Inflammatory macrophage treated with lipopolysaccharide for 4 hours (primary cell): ENCODE results near the gene FSTL5.

ENCODE experiments used
- DNase-seq: peaks from one replicate; pipeline ENCODE4 v3.0.0-alpha.2; 2020

FSTL5 gene

DNA sequence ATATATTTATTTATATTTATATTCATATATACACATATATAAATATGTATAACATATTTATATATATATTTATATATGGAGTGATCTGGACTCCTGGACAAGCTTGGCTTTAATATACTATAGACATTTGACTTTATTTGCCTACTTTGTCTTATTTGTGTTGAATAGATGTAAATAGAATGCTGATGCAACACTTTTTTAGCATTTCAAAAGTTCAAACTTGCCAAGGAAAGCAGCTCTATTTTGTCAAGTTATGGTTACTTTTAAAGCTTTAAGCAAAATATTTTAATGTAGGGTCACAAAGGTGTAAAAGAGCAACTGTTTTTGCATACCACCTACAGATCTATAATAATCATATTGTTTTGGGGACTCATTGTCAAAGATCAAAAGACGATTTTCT lies 61.1 kb downstream of the FSTL5 start:
- no peak for DNase-seq

DNA sequence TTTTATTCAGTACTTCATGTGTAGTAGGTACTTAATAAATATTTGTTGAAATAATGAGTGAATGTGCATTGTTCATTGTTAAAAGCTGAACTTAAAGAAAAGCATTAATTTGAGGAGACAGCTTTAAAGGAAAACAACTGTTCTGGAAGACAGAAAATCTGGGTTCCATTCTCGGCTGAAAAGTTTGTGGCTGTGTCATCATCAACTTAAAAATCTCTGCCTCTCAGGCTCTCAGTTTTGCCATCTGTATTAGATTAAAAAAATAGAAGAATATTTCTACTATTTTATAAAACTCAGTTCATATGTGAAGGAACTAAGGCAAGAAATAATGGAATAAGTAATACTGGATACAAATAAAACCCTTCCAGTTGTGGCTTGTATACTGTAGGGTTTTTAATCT lies 62.5 kb downstream of the FSTL5 start:
- no peak for DNase-seq

DNA sequence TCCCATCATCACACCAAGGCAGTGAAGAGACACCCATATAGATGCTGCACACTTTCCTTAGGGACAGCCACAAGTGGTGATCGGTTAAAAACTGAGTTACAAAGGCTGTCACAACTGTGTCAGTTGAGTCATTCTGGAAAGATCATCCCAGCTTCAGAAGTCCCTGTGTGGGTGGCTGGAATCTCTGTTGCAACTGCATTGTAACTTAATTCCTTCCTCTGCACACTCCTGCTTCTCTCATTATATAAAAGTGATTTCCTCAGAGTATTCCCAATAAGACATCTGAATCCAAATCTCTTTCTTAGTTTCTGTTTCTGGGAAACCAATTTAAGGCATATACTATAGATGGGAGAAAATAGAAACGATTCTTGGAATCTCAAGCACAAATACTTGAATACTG lies 88.1 kb downstream of the FSTL5 start:
- DNase-seq, result peak; percentile 1

DNA sequence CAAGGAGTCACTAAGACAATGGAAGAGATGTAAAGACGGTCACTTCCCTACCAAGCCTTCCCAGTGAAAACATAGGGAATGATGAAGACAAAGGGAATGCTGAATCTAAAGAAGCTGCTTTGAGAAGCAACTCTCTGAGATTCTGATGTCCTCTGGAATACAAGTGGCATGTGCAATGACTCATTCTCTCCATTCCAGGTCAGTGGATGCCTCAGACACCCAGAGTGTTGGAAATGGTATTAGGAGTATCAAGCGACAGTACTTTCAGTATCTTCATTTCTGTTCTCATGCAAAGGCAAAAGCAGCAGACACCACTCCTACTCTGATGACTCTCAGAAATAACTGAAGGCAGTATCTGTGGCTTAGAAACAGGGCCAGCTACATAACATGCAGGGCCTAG lies 102.6 kb downstream of the FSTL5 start:
- DNase-seq, result no peak

GRCh38 chr4:162059656-162060055 lies 104.1 kb downstream of the FSTL5 start:
- DNase-seq, result no peak

GRCh38 chr4:162056990-162057389 lies 106.8 kb downstream of the FSTL5 start:
- no peak for DNase-seq

DNA sequence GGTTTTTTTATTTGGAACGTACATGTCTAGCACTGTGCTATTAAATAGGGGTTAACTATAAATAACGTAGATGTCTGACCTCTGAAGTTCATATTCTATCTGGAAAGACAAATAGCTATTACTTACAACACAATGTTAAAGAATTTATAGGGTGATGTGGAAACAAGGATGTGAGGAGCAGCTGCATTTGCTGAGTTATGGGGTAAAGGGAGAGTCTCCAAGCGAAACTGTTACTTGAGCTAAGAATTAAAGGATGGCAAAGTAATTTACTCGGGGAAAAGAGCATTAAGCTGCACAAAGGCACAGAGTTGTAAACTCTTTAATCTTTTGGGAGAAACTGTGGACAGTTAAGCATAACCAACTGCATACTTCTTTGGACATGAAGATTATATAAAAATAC lies 117.7 kb downstream of the FSTL5 start:
- DNase-seq, result no peak

- no peak for DNase-seq
Observed at GRCh38 chr4:162038112-162038511, 125.7 kb downstream of the FSTL5 start.

DNA sequence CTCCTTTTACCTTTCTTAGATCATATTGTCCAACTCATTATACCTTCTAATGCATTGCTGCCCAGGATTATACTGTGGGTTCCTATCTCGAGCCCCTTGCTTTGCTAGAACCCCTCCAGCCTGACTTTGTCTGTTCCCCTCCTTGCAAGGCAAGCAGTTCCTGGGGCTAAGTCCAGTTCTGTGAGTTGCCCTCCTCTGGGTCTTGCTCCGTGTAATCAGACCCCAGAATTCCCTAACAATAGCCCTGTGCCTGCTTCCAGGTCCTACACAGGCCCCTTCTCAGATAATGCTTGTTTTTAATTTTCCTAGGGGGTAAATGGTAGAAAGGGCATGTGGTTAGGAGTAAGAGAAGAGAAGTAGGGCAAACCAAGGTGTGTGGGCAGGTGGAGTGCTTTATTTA lies 145.9 kb downstream of the FSTL5 start:
- no peak for DNase-seq

GRCh38 chr4:162016991-162017390 lies 146.8 kb downstream of the FSTL5 start:
- no peak for DNase-seq

GRCh38 chr4:162016219-162016618 lies 147.6 kb downstream of the FSTL5 start:
- DNase-seq, result no peak

DNA sequence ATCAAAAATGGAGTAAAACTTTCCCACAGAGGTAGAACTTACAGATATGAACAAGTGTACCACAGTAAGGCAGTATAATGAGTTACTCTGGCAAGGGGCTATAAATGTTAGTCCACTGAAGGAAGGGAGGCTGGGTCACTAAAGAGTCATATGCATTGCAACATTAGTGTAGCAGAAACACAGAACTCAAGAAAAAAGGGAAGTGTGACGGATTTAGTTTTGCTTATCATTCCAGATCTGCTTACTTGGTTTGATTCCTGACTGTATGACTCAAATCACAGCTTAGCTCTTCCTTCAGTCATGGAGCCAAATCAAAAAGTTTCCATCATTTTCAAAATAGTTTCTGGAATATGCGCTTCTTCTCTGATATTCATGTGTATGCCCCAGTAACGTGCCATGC lies 148.7 kb downstream of the FSTL5 start:
- DNase-seq, result peak; percentile 67

- no peak for DNase-seq
Observed at GRCh38 chr4:162011089-162011488, 152.7 kb downstream of the FSTL5 start.

GRCh38 chr4:162010362-162010761 lies 153.4 kb downstream of the FSTL5 start:
- no peak for DNase-seq

DNA sequence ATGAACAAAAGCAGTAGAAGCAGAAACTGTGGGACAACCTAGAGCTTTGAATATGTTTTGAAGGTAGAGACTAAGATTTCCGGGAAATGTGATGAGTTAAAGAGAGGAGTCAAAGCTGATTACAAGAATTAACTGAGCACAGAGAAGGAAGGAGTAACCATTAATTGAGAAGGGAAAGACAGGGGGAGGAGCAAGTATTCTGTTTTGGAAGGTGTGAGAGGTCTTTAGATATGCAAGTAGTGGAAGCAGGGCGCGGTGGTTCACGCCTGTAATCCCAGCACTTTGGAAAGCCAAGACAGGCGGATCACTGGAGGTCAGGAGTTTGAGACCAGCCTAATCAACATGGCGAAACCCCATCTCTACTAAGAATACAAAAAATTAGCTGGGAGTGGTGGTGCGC lies 171.5 kb downstream of the FSTL5 start:
- no peak for DNase-seq

DNA sequence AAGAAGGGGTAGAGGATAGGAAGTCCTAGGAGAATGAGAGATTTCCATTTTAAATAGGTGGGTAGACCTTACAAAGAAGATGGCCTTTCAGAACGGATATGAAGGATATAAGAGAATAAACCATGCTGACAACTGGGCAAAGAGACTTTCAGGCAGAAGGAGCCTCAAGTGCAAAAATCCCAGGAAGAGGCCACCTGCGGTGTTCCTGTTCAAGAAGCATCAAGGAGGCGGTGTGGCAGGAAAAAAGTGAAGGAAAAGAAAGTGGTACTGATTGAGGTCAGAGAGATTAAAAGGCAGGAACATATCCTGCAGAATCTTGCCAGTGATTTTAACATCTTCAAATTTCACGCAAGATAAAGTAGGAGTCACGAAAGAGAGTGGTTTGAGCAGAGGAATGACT lies 172.0 kb downstream of the FSTL5 start:
- no peak for DNase-seq

DNA sequence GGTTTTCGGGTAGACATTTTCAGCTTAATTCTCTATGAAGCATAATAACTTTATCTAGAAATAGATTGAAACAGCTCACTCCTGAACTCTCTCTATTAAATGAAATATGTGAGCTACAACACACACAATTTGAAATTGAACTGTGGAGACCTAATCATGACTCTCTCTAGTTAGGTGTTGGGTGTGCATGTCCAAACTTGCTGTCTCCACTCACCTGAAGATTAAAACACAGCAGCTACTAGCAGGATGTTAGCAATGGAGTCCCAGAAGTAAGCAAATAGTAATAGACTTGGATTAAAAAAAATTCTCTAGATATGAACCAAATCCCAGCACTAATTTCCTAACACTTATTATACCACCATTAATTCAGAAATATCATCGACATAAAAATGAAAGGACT lies 173.1 kb downstream of the FSTL5 start:
- no peak for DNase-seq

- DNase-seq, result no peak
Observed at GRCh38 chr4:161988946-161989345, 174.9 kb downstream of the FSTL5 start.

- DNase-seq, result no peak
Observed at GRCh38 chr4:161987611-161988010, 176.2 kb downstream of the FSTL5 start.

DNA sequence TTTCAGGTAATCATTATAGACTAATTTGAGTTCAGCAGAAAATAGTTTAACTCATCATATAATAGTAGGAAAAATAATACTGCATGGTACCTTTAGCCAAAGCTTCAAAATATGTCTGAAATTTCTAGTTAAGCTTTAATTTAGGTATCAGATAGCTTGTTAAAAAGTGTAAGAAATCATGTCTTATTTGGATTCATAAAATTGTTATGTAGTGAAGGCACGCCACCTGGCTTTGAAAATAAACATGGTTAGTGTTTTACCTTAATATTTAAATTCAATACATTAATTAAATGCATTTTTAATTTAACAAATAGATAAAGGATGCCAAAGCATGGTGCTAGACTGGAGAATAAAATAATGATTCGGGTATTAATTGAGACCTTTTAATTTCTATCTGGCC lies 211.4 kb downstream of the FSTL5 start:
- DNase-seq, result no peak

- DNase-seq, result no peak
Observed at GRCh38 chr4:161949946-161950725, 213.7 kb downstream of the FSTL5 start.

DNA sequence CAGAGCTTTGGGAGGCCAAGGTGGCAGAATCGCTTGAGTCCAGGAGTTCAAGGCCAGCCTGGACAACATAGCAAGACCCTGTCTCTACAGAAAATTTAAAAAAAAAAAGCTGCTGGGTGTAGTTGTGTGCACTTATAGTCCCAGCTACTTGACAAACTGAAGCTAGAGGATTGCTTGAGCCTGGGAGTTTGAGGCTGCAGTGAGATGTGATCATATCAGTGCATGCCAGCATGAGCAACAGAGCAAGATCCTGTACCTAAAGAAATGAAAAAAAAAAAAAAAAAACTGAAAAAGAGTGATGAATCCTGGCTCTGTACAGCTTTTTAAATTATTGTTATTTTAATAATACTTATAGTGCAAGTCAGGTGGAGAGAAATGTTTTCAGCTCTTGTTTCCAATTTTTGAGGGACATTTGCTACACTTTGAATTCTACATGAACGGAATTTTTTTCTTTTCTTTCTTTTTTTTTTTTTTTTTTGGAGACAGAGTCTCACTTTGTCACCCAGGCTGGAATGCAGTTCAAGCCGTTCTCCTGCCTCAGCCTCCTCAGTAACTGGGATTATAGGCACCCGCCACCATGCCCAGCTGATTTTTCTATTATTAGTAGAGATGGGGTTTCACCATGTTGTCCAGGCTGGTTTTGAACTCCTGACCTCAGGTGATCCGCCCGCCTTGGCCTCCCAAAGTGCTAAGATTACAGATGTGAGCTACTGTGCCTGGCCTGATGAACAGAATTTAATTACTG lies 215.6 kb downstream of the FSTL5 start:
- no peak for DNase-seq

GRCh38 chr4:161937596-161937995 lies 226.2 kb downstream of the FSTL5 start:
- no peak for DNase-seq
